Skeletal muscle tissue (tissue), 4 donors: Measurements from ENCODE around the gene GLP2R. TPM values are rescaled to one million over a fixed set of nuclear protein-coding genes. Genes with fewer than 3 reads are reported as not detected.

Experiments used
- H3K27ac ChIP-seq: one replicate; pipeline ENCODE4 v1.7.0; 2013; ENCODE audit warnings: mild to moderate bottlenecking, low read depth, low read length, inconsistent platforms
- H3K27me3 ChIP-seq, 3 donors: one replicate each; pipeline ENCODE4 v1.7.0; 2013; ENCODE audit warnings: low read length in 3 of 3; ENCODE audit not compliant: control insufficient read depth in 3 of 3, insufficient read depth in 3 of 3
- H3K36me3 ChIP-seq, 3 donors: one replicate each; pipeline ENCODE4 v1.7.0; 2013; ENCODE audit warnings: low read length in 3 of 3; ENCODE audit not compliant: control insufficient read depth in 3 of 3, insufficient read depth in 3 of 3
- H3K4me1 ChIP-seq, 3 donors: one replicate each; pipeline ENCODE4 v1.7.0; 2013; ENCODE audit warnings: low read length in 3 of 3, mild to moderate bottlenecking in 3 of 3; ENCODE audit not compliant: control insufficient read depth in 3 of 3, insufficient read depth in 3 of 3
- H3K4me3 ChIP-seq, 3 donors: one replicate each; pipeline ENCODE4 v1.7.0; 2013; ENCODE audit warnings: low read length in 3 of 3
- H3K9ac ChIP-seq, 3 donors: one replicate each; pipeline ENCODE4 v1.7.0; 2013; ENCODE audit warnings: low read length in 3 of 3, mild to moderate bottlenecking in 3 of 3, moderate library complexity in 2 of 3, low read depth in 1 of 3
- H3K9me3 ChIP-seq, 3 donors: one replicate each; pipeline ENCODE4 v1.7.0; 2013; ENCODE audit warnings: low read length in 3 of 3; ENCODE audit not compliant: control insufficient read depth in 3 of 3
- total RNA-seq: library from RNA; depleted of rRNA; stranded (reverse); fragments of >200 nt; gene quantifications from one replicate; pipeline ENCODE4 v1.2.3, GENCODE V29; 2014
- donor health status: Osteomylitis.

Gene GLP2R
- total RNA-seq, 1 donor from 2014 or later: not detected

GRCh38 chr17:9936095-9936494 lies 110.4 kb downstream of the GLP2R start:
- peaks cover 5 to 6% (median 6%) of the 10 kb centered on the region in 3 donors for H3K4me1 ChIP-seq
- no peak overlapping the region for H3K4me3 ChIP-seq
- H3K27me3 ChIP-seq: peaks cover 6 to 10% (median 9%) of the 10 kb centered on the region in 3 donors
- H3K9ac ChIP-seq: no peak overlapping the region
- H3K9me3 ChIP-seq: peaks cover 0 to 2% (median 2%) of the 10 kb centered on the region in 3 donors
- H3K36me3 ChIP-seq: peaks cover 0 to 17% (median 0%) of the 10 kb centered on the region in 3 donors
- no peak overlapping the region for H3K27ac ChIP-seq

- Histone ChIP-seq H3K4me3 (no peak overlapping the region), H3K4me1 (peaks cover 5 to 6% (median 6%) of the 10 kb centered on the region in 3 donors), H3K9ac (no peak overlapping the region), H3K27ac (no peak overlapping the region), H3K36me3 (peaks cover 0 to 17% (median 2%) of the 10 kb centered on the region in 3 donors), H3K27me3 (peaks cover 0 to 3% (median 0%) of the 10 kb centered on the region in 3 donors), H3K9me3 (peaks cover 0 to 2% (median 2%) of the 10 kb centered on the region in 3 donors)
These were observed 111.6 kb downstream of the GLP2R start for GRCh38 chr17:9937241-9937761.

DNA sequence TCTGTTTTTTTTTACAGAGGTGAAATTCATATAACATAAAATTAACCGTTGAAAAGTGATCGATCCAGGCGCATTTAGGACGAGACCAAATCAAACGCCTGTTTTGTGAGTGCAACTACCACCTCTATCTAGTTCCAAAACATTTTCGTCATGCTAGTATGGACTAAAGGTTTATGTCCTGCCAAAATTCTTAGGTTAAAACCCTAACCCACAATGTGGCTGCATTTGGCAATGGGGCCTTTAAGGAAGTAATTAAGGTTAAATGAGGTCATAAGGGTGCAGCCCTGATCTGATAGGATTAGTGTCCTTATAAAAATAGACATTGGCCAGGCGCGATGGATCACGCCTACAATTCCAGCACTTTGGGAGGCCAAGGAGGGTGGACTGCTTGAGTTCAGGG lies 112.2 kb downstream of the GLP2R start:
- no peak overlapping the region for H3K27ac ChIP-seq
- H3K4me1 ChIP-seq: peaks cover 5 to 6% (median 6%) of the 10 kb centered on the region in 3 donors
- peaks cover 0 to 2% (median 2%) of the 10 kb centered on the region in 3 donors for H3K9me3 ChIP-seq
- H3K4me3 ChIP-seq: no peak overlapping the region
- H3K9ac ChIP-seq: no peak overlapping the region
- peaks cover 0 to 3% (median 0%) of the 10 kb centered on the region in 3 donors for H3K27me3 ChIP-seq
- peaks cover 0 to 17% (median 2%) of the 10 kb centered on the region in 3 donors for H3K36me3 ChIP-seq

DNA sequence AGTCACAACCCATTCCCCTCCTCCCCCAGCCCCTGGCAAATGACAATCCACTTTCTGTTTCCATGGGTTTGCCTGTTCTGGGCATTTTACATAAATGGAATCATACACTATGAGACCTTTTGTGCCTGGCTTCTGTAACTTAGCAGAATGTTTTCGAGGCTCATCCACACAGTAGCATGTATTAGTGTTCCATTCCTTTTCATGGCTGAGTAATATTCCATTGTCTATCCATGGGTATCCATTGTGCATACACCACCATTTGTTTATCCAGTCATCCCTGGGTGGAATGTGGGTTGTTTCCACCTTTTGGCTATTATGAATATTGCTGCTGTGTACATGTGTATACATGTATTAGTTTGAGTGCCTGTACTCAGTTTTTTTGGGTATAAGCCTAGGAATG lies 113.0 kb downstream of the GLP2R start:
- H3K27me3 ChIP-seq: peaks cover 0 to 3% (median 0%) of the 10 kb centered on the region in 3 donors
- H3K4me3 ChIP-seq: no peak overlapping the region
- peaks cover 0 to 20% (median 2%) of the 10 kb centered on the region in 3 donors for H3K36me3 ChIP-seq
- H3K4me1 ChIP-seq: peaks cover 5 to 6% (median 6%) of the 10 kb centered on the region in 3 donors
- peaks cover 0 to 2% (median 2%) of the 10 kb centered on the region in 3 donors for H3K9me3 ChIP-seq
- H3K27ac ChIP-seq: no peak overlapping the region
- H3K9ac ChIP-seq: no peak overlapping the region

DNA sequence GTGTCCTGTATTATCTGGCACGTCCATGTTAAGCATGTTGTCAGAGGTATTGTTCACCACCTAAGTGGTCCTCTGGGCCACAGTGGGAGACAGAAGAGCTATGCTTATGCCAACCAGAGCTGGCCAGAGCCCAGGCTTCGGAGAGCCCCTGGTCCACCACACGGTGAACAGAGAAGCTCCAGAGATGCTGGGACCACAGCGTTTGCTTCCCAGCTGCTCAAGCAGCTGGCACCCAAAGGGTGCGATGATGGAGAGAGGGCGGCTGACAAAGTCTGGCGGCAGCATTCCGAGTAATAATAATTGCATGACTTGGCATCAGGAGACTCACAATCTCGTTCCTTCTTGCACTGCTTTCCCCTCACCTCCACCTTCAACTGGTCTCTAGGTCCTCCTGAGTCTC lies 115.1 kb downstream of the GLP2R start:
- peaks cover 0 to 25% (median 2%) of the 10 kb centered on the region in 3 donors for H3K36me3 ChIP-seq
- no peak overlapping the region for H3K27ac ChIP-seq
- H3K9ac ChIP-seq: no peak overlapping the region
- H3K9me3 ChIP-seq: peaks cover 0 to 2% (median 2%) of the 10 kb centered on the region in 3 donors
- H3K4me1 ChIP-seq: peaks cover 5 to 6% (median 6%) of the 10 kb centered on the region in 3 donors
- H3K27me3 ChIP-seq: peaks cover 0 to 3% (median 0%) of the 10 kb centered on the region in 3 donors
- H3K4me3 ChIP-seq: no peak overlapping the region

- Histone ChIP-seq H3K36me3 (peaks cover 0 to 25% (median 2%) of the 10 kb centered on the region in 3 donors), H3K27ac (no peak overlapping the region), H3K27me3 (peaks cover 0 to 3% (median 0%) of the 10 kb centered on the region in 3 donors), H3K4me3 (no peak overlapping the region), H3K4me1 (peaks cover 5 to 6% (median 6%) of the 10 kb centered on the region in 3 donors), H3K9me3 (peaks cover 0 to 2% (median 2%) of the 10 kb centered on the region in 3 donors), H3K9ac (no peak overlapping the region)
These were observed 115.6 kb downstream of the GLP2R start for GRCh38 chr17:9941305-9941704.

Other genes with a start within 250 kb of the GLP2R start
- not detected for gene CFAP52, start 249.3 kb upstream of the GLP2R start, total RNA-seq
- gene USP43, start 180.4 kb upstream of the GLP2R start, total RNA-seq: under 0.01 TPM
- 163 TPM for gene DHRS7C, start 34.3 kb upstream of the GLP2R start, total RNA-seq
- gene GSG1L2, start 3.8 kb upstream of the GLP2R start, total RNA-seq: not detected
- not detected for gene RCVRN, start 79.3 kb downstream of the GLP2R start, total RNA-seq